NOMO-1 treated with dmso at 0.1 percent for 144 hours (cell line): ENCODE data around the gene MPG.

Experiments used
- DNase-seq: peaks from one replicate; lab custom pipeline; 2025; ENCODE audit not compliant: unreplicated experiment; lab: John Stamatoyannopoulos, UW

MPG gene

DNA sequence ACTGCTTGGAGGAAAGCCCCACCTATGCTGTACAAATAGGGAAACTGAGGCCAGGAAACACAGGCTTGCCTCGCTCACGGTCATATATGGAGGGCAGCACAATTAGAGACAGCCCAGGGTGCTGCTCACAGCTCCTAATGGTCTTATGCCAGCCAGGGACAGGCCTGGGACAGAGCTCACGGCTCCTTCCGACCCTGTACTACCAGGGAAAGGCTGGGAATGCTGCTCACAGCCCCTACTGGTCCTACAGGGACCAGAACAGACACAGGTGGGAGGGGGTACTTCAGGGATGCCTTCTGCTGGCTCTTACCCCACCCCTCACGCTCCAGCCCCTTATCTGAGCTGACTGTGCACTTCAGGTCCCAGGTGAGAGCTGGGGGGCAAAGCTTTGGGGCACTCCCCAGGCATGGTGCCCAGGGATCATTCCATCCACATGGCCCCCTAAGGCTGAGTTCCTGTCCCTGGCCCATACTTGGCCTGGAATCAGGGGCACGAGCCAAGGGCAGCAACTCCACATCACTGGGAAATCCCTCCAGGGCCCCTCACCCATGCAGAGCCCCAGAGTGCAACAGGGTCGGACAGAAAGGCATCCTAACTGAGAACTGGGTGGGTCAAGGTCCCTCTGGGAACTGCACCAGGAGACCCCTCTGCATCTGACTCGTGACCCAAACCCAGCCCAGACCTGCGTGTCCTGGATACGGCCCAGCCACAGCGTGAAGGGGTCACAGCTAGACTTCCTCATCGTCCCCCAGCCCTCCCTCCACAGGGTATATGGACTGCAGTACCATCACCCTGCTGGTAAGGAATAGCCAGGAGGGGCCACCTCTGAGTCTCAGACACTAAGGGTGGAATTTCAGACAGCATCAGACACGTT, 11.5 kb upstream of the MPG start:
- DNase-seq = no peak

- DNase-seq = no peak
These were observed 10.7 kb upstream of the MPG start for GRCh38 chr16:67183-67791.

DNA sequence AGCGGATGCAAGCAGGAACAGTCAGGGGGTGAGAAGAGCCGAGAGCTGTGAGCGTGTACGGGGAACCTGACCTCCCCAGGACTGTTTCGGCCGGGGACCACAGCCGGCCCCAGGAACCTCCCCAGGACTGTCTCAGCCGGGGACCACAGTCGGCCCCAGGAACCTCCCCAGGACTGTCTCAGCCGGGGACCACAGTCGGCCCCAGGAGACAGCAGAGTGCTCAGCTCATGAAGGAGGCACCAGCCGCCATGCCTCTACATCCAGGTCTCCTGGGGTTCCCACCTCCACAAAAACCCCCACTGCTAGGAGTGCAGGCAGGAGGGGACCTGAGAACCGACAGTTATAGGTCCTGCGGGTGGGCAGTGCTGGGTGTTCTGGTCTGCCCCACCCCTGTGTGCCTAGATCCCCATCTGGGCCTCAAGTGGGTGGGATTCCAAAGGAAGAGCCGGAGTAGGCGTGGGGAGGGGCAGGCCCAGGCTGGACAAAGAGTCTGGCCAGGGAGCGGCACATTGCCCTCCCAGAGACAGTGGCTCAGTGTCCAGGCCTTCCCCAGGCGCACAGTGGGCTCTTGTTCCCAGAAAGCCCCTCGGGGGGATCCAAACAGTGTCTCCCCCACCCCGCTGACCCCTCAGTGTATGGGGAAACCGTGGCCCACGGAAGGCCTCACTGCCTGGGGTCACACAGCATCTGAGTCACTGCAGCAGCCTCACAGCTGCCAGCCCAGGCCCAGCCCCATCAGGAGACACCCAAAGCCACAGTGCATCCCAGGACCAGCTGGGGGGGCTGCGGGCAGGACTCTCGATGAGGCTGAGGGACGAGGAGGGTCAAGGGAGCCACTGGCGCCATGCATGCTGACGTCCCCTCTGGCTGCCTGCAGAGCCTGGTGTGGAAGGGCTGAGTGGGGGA, 9.9 kb upstream of the MPG start:
- no peak for DNase-seq

GRCh38 chr16:69181-69580, 8.8 kb upstream of the MPG start:
- no peak for DNase-seq

- no peak for DNase-seq
These were observed 6.8 kb upstream of the MPG start for GRCh38 chr16:71210-71539.

- no peak for DNase-seq
These were observed 6.3 kb upstream of the MPG start for GRCh38 chr16:71540-72401.

- DNase-seq = no peak
These were observed 5.2 kb upstream of the MPG start, which contains the start of gene RHBDF1 for GRCh38 chr16:72561-73548. RHBDF1 (minus strand) TSS chr16:72631; CDS start chr16:65015, 7,616 bp downstream.

- no peak for DNase-seq
These were observed 3.8 kb upstream of the MPG start for GRCh38 chr16:74051-74746.

- no peak for DNase-seq
These were observed 3.2 kb upstream of the MPG start for GRCh38 chr16:74747-75334.

GRCh38 chr16:75580-76501, 2.2 kb upstream of the MPG start:
- DNase-seq = peak; percentile 67

- no peak for DNase-seq
These were observed 1.3 kb upstream of the MPG start for GRCh38 chr16:76535-77272.

DNA sequence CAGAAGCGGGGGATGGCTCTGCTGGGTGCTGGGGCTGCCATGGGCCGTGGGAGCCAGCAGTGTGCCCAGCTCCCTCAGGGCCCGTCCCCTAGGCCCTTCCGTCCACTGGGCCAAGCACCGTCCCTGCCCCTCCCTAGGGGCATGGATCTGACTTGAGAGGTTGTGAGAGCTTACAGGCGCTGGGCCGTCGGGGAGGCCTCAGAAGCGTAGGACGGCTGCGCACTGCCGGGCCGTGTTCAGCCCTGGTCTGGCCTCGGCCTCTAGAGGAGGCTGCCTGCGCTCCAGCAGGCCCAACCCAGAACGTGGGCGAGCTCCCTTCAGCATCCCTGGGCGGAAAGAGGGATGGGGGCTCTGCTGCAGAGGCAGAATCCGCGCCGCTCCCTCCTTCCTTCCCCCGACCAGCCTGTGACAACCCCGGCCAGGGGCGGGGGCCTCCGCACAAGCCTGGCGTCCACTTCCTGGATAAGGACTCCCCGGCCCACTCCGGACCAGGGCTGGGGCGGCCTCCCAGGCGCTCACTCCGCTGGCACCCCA, 685 bp upstream of the MPG start:
- peak; percentile 33 for DNase-seq

DNA sequence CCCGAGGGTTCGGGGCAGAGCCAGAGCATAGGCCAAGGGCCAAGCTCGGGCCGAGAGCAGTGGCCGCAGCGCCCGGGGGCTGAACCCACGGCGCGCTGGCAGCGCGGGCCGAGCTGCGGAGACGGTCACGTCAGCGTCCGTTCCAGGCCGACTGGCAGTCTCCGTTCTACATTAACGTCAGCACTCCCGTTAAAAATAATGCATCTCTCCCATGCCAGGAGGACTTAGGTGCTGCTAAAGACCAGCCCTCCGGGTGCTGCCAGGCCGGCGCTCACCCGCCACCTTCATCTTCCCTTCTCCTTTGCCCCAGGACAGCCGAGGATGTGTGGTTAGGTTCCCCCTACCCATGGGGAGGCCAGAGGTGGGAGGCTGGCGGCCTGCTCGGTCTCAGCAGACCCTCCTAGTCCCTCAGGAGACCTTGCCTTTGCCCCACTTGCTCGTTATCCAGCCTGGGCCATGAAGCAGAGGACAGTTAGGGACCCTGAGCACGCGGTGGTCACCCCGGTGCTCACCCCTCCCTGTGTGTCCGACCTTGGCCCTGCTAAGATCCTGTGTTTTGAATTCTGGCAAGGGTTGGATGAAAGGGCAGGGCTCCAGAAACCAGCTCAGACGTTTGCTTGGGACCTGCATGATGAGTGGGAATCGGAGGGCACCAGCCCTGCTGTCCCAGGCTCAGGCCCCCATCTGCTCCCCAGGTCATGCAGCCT, 572 bp downstream of the MPG start:
- no peak for DNase-seq

DNA sequence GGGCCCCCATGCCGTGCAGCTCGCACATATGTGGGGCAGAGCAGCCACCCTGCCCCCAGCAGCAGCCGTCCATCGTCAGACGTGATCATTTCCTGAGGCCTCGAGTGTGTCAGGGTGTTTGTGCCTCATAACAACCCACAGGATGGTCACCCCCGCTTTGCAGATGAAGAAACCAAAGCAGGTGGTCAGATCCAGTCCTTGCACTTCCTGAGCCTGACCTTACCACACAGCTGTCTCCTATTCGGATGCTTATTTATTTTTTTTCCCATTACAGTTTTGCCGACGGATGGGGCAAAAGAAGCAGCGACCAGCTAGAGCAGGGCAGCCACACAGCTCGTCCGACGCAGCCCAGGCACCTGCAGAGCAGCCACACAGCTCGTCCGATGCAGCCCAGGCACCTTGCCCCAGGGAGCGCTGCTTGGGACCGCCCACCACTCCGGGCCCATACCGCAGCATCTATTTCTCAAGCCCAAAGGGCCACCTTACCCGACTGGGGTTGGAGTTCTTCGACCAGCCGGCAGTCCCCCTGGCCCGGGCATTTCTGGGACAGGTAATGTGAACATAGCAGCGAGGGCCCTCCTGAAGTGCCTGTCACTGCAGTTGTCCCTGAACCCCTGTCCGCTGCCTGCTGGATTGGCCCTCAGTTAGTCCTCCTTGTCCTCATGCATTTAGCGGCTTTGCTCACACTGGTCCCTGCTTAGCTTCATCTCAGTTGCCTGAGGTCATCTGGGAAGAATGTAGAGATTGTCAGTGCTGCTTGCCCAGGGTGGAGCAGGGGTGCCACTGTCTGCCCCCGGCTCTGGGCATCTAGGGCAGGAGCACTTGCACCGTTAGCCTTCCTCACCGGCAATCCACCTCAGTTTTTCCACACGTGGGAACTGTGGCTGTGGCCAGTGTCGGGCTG, 1.4 kb downstream of the MPG start:
- DNase-seq = no peak

DNA sequence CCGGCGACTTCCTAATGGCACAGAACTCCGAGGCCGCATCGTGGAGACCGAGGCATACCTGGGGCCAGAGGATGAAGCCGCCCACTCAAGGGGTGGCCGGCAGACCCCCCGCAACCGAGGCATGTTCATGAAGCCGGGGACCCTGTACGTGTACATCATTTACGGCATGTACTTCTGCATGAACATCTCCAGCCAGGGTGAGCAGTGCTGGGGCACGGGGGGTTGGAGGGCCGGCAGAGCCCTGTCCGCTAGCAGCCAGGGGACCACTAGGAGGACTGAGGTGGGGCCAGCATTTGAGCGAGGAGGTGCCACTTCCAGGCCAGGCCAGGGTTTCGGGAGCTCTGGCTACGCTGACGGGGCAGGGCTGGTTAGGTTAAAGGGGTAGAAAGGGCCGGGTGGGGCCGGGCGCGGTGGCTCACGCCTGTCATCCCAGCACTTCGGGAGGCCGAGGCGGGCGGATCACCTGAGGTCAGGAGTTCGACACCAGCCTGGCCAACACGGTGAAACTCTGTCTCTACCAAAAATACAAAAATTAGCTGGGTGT, 5.1 kb downstream of the MPG start:
- DNase-seq = no peak
